NCI-H2107 (cell line): ENCODE measurements around the gene DNAH10.
"Not testable (repeated sequence)": the region's sequence is repeated elsewhere in the genome, so short reads cannot be mapped to it uniquely, and the experiment has no call there.

Experiments
- DNase-seq: peaks from one replicate; lab custom pipeline; 2025; lab: John Stamatoyannopoulos, UW

The DNAH10 gene

DNA sequence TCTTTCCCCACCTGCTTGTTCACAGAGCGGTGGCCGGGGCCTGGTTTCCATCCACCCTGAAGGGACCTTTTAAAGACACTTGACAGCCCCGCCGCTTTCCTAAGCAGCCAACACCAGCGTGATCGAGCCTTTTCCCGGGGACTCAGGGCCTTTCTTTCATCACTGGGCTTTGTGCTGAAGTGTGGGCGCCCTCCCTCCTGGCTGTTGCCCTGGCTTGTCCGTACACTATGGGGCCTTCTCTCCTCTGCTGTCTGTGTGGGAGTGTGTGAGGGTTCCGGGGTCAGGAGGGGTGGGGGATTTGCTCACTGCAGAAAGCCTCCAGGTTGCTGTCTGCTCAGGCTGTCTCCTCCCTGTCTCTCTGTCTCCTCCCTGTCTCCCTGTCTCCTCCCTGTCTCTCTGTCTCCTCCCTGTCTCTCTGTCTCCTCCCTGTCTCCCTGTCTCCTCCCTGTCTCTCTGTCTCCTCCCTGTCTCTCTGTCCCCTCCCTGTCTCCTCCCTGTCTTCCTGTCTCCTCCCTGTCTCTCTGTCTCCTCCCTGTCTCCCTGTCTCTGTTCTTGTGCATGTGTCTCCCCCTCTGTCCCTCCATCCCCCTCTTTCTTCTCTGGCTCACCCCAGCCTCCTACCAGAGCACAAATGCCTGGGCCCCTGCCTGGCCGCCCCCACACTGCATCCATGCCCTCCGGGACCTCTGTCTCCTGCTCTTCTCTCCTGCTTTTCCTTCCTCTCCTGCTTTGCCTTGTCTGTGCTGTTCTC lies 145.8 kb downstream of the DNAH10 start:
- DNase-seq = no peak

DNA sequence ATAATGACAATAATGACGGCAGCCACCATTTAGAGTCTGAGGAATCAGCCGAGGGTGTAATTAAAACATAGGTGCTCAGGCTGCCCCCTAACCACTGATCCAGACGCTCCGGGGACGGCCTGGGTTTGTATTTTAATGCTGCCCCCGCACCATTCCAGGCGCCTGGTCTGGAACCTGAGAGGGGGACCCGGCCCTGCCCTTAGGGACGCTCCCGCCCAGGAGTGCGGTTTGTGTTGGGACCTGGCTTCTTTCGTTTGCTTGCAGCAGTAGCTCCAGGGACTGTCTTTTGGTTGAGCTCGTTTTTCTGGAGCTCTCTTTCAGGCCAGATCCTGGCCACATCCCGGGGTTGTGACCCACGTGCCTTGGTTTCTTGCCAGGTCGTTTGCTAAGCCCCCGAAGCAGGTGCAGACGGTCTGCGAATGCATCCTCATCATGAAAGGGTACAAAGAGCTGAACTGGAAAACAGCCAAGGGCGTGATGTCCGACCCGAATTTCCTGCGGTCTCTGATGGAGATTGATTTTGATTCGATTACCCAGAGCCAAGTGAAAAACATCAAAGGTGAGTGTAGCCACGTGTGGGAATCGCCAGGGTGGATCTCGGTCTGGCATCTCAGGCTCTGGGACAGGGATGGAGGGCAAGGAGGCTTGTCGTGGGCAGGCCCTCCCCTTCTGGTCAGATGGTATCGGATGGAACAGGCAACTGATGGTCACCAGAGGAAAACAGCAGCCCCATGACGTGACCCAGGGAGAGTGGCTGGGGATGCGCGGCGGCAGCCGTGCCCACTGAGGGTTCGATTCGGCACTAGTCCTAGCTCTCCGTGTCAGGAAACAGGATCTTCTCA lies 147.0 kb downstream of the DNAH10 start:
- no peak for DNase-seq

DNA sequence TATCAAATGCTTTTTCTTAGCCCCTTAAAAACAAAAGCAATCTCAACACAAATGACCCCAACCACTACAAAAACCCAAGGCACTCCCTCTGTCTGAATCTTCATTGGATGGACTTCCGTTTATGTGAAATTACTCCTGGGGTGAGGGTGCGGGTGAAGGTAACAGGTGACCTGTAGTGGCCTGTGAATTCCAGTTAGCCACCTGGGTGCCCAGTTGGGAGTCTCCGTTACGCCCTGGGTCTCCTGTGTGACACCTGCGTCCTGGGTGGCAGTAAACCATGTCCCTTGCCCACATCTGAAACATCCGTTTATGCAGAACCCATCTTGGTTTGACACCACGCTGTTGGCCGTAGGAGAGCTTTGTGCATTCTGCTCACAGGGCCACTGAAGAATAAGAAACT lies 148.0 kb downstream of the DNAH10 start:
- no peak for DNase-seq

DNA sequence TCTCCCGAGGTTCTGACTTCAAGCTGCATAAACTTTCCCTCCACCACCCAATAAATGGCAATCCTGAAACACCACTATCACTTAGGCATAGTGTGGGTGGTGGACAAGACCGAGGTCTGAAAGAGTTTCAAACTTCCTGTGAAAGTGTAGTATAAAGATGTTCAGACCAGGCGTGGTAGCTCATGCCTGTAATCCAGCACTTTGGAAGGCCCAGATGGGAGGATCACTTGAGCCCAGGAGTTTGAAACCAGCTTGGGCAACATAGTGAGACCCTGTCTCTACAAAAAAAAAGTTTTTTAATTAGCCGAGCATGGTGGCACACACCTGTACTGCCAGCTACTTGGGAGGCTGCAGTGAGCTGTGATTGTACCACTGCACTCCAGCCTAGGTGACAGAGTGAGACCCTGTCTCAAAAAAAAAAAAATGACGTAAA lies 148.7 kb downstream of the DNAH10 start:
- no peak for DNase-seq

DNA sequence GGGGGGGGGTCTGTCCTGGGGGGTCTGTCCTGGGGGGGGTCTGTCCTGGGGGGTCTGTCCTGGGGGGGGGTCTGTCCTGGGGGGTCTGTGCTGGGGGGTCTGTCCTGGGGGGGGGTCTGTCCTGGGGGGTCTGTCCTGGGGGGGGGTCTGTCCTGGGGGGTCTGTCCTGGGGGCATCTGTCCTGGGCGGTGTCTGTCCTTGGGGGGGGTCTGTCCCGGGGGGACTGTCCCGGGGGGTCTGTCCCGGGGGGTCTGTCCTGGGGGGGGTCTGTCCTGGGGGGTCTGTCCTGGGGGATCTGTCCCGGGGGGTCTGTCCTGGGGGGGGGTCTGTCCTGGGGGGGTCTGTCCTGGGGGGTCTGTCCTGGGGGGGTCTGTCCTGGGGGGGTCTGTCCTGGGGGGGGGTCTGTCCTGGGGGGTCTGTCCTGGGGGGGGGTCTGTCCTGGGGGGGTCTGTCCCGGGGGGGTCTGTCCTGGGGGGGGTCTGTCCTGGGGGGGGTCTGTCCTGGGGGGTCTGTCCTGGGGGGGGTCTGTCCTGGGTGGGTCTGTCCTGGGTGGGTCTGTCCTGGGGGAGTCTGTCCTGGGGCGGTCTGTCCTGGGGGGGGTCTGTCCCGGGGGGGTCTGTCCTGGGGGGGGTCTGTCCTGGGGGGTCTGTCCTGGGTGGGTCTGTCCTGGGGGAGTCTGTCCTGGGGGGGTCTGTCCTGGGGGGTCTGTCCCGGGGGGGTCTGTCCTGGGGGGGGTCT lies 149.7 kb downstream of the DNAH10 start:
- not testable (repeated sequence) for DNase-seq

DNA sequence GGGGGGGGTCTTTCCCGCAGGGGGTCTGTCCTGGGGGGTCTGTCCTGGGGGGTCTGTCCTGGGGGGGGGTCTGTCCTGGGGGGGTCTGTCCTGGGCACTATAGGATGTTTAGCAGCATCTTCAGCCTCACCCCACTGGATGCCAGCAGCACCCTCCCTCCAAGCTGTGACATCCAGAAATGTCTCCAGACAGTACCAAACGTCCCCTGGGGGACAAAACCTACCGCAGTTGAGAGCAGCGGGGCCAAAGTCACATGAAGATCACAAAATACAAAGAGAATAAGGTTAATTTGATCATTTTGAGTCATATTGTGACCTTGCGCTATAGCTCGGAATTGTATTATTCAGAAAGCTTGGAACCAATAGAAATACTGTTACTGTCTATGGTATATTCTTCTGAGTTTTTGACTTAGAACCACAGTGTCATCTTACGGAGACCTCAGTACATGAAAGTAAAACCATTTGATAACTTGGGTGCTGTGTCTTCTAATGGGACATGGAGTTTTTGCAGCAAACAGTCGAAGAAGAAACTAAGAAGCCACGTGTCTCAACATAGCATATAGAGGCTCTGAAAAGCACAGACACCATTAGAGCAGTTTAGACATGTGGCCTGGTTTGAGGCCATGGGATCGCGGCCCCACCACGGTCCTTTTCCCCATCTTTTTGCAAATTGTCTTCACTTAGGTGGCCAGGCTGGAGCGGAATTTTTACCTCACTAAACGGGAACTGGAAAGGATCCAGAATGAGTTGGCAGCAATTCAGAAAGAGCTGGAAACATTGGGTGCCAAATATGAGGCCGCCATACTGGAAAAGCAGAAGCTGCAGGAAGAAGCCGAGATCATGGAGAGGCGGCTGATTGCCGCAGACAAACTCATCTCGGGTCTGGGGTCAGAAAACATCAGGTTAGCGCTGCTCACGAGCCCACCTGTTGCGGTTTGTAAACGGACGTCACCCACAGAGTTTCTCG lies 150.6 kb downstream of the DNAH10 start:
- DNase-seq = no peak

DNA sequence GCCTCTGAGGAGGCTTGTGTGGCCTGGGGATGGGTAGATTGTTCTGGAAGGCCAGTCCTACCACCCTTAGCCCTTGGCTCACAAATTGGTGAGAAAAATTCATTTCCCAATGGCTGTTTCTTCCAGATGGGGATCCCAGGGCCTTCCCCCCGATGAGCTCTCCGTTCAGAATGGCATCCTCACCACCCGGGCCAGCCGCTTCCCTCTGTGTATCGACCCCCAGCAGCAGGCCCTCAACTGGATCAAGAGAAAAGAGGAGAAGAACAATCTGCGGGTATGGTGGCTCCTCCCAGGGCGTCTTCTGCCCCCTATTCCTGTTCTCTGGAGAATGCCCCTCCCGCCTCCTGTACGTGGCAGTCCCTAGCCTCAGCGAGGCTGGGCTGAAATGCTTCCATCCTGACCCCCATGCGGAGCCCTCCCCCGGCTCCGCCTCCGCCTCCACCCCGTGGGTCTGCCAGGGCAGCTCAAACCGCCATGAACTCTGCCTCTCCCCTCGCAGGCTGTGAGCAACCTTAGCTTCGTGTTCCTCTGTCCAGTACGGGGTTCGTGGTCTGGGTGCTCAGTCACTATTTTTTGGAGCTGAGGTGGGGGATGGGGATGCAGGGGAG lies 152.7 kb downstream of the DNAH10 start:
- no peak for DNase-seq

DNA sequence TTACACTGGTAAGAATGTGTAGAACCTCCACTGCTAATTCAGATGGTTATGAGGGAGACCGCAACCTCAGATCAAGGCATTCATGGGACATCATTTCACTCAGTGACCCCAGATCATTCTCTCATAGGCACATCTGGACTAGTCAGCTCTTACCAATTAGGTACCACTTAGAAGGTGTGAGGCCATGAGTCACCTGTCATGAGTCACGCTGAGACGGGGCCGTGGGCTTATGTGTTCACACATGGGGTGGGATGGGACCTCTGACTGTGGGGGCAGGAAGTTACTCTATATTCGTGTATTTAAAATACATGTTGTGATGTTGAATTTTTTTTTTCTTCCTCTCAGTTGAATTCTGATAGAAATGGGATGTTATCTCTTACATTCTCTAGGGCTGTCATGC lies 154.6 kb downstream of the DNAH10 start:
- no peak for DNase-seq

DNA sequence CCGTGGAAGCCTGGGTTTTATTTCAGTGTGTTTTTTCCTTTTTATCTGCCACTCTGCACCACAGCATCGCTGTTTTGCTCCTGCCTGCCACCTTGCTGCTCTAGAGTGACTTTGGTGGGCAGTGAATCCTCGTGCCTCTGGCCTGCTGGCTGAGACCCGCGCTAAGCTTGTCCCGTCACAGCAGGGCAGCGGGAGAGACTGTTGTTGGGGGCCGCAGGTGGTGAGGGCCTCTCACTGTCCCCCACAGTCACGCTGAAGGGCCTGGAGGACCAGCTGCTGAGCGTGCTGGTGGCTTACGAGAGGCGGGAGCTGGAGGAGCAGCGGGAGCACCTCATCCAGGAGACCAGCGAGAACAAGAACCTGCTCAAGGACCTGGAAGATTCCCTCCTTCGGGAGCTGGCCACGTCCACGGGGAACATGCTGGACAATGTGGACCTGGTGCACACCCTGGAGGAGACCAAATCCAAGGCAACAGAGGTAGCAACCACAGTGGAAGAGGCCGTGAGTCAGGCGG lies 155.3 kb downstream of the DNAH10 start:
- DNase-seq = no peak

DNA sequence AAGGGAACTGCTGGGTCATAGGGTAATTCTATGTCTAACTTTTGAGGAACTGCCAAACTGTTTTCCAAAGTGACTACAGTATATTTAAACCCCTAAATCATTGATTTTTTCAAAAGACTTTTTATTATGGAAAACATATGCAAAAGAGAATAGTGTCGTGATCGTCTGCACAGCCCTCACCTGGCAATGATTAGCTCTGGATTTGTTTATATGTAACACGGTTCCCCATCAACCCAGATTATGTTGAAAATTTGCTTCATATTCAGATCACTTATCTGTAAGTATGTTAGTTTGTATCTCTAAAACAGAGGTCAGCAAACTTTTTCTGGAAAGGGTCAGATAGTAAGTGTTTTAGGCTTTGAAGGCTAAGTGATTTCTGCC lies 157.9 kb downstream of the DNAH10 start:
- DNase-seq = no peak

DNA sequence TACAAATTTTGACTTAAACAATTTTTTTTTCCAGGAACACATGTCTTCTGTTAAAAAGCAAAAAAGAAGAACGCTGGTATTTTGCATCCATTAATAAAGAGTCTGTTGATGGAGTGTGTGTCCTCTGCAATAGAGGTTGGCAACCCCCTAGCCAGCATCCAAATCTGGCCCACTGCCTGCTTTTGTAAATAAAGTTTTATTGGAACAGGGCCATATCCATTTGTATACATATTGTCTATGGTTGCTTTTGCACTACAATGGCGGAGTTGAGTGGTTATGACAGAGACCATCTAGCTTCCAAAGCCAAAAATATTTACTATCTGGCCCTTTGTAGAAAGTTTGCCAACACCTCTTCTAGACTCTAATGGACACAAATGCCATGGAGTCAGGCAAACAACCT lies 160.9 kb downstream of the DNAH10 start:
- no peak for DNase-seq

DNA sequence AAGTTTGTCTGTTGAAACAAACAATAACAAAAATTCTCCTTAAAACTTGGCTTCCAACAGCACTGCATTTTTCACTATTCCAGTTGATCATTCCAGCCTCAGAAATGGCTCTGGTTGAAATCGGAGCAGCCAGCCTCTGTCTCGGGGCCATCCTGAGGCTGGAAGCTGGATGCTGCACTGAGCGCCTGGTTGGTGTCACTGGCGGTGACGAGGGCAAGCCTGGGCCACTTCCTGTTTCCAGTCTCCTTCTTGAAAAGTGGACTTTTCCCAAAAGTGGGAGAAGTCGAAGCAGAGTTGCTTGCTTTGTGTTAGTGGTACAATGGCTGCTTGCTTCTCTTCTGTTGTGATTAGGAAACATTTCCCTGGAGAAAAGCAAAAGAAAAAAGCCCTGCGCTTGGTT lies 161.8 kb downstream of the DNAH10 start:
- no peak for DNase-seq

DNA sequence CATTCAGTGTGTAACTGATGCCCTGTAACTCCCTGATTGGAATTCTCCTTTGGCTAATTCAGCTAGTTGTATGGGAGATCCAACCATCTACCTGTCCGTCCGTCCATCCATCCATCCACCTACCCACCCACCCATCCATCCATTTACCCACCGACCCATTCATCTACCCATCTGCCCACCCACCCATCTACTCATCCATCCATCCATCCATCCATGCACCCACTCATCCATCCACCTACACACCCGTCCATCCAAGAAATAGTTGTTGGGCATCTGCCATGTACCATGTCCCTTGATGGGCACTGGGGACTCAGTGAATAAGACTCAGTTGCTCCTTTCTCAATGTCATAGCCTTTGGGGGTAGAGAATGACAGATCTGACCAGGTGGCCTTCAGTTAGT lies 162.4 kb downstream of the DNAH10 start:
- DNase-seq = no peak

DNA sequence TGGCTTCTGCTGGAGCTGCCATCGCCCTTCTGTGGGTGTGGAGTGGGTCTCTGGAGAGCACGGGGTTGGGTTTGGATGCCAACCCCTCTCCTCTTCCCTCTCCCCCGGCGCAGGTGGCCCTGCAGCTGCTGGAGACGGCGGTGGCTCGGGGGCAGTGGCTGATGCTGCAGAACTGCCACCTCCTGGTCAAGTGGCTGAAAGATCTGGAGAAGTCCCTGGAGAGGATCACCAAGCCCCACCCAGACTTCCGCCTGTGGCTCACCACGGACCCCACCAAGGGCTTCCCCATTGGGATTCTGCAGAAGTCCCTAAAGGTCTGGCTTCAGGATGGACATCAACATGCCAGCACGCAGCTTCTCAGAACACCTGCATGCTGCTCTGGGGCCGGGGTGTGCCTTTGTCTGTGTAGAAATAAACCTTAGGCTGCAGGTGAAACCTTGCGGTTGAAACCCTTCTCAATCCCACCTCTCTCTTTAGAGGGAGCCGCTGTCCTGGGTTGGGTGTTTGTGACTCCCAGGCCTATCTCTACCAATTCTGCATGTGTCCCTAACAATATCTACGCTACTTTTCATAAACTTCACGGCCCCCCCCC lies 166.3 kb downstream of the DNAH10 start:
- DNase-seq = peak; percentile 23

DNA sequence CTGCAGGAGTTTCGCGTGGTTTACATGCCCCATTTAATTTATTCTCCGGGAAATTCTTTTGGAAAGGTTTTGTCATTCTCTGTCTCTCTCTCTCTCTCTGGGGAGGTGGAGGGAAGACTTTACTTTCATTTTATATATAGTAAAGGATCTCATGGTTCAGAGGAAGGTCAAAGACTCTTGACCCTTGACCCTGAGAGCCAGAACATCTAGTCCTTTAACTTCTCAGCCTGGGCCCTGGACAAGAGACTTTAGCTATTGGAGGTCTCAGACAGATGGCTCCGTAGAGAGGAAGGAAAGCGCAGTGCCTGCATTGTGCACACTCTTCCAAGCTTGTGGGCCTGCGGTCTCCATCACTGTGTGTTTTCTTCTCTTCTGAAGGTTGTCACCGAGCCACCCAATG lies 166.8 kb downstream of the DNAH10 start:
- no peak for DNase-seq

DNA sequence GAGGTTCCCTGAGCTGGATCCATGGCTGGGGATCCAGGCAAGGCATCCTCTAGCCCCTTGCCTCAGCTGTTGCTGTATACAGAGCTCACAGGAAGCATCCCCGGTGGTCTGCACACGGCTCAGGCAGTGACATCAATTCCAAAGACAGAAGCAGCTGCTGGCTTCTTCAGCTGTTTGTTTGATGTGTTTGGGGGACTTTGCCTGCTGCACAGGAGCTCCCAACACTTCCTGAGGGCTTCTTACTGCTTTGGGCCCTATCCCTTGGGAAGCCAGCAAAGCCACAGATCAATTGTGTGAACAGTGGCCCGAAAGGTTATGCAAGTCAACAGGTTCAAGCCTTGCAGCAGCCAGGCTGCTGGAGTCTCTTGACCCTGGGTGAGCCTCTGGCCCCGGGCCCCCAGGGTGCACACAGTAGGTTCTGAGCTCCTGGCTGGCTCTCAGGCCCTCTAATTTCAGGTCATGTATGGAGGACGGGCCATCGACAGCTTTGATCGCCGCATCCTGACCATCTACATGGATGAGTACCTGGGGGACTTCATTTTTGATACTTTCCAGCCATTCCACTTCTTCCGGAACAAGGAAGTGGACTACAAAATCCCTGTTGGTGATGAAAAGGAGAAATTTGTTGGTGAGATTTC lies 168.0 kb downstream of the DNAH10 start:
- DNase-seq = no peak

DNA sequence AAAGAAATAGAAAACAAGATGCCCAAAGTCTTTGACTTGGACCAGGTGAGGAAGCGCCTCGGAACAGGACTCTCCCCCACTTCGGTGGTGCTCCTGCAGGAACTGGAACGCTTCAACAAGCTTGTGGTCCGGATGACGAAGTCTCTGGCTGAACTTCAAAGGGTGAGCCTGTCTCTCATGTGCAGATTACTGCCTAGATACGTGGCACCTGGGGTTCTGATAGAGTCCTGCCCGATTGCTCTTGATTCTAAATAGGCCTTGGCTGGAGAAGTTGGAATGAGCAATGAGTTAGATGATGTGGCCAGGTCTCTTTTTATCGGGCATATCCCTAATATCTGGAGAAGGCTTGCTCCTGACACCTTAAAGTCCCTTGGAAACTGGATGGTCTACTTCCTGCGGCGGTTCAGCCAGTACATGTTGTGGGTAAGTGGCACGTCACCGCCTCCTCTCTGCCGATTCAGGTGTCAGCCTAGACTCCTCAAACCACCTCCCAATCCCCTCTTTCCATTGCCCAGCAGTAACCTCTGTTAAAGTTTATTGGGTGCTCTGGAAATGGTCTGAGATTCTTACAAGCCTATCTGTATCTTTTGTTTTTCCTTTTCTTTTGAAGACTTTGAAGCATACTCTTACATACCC lies 169.7 kb downstream of the DNAH10 start:
- no peak for DNase-seq

DNA sequence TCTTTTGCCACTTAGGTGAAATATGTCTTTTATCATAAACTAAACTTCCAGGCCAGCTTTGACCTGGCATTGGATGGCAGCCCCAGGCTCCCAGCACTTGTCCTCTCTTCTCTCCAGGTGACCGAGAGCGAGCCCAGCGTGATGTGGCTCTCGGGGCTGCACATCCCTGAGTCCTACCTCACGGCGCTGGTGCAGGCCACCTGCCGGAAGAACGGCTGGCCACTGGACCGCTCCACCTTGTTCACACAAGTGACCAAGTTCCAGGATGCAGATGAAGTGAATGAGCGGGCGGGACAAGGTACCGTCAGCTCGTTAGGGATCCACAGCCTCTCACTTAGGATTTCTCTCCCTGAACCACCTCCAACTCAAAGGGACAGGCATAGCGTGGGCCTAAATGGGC lies 171.1 kb downstream of the DNAH10 start:
- no peak for DNase-seq

DNA sequence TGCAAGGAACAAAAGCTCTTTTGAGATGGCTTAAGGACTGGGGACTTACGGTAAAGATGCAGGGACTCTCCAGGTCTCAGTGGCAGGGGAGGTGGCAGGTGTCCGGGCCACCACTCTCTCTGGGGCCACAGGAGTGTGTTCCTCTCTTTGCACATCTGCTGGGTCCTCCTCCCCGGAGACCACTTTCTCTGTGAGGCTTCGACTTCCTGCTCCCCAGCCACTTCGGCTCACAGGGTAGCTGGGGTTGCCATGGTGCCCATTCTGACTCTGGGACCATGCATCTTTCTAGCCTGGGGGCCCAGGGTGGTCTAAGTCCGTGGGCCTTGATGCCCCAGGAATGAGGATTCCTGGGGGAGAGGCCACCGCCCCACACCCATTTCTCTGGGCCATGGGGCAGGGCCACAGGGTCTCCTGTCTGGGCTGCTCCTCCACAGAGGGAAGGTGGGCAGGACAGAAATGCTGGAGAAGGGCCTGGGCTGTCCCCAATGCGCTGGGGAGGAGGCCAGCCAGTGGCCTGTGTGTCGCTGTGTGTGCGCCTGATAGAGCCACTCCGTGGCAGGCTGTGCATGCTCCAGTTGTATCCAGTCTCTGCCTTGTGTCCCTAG lies 172.0 kb downstream of the DNAH10 start:
- DNase-seq = no peak
